Erythroblast (primary cell): Measurements from ENCODE around the gene CPSF3.

Experiments used
- GATA1 ChIP-seq: IDR thresholded peaks from 2 replicates; pipeline ENCODE4 v1.6.1; 2011; ENCODE audit warnings: low read depth, mild to moderate bottlenecking, control low read depth, low read length, moderate library complexity
- POLR2A ChIP-seq: IDR thresholded peaks from 2 replicates; pipeline ENCODE4 v1.6.1; 2011; ENCODE audit warnings: mild to moderate bottlenecking, low read length

GRCh38 chr2:9401646-9402371 lies 21.6 kb upstream of the CPSF3 start:
- TF ChIP-seq POLR2A (no peak), GATA1 (no peak)
